ENCODE measurements around the gene RPS19BP1.

The RPS19BP1 gene

DNA sequence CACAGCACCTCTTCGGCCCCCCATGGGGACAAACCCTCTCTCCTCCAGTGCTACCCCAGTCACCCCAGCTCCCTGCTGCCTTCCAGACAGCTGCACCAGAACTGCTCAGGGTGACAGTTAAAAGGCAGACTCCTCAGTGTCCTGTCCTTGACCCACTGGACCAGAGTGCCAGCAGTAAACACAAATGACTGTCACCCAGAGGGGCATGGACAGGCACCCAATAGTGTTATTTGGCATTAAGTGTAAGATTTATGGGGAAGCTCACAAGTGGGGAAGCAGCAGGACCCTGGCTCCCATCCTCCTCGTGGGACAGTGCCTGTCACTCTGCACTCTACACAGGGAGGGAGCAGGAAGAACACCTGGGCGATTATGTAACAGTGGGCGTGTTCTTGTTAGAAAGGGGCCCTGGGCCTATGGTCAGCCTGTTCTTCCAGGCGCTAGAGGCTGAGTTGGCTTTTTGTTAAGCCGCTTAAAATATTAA lies 5.0 kb downstream of the RPS19BP1 start:
- H3K79me2 ChIP-seq (ENCODE audit: insufficient read depth, low read length): peaks cover 81% of the 10 kb centered on the region
- no peaks in the 10 kb centered on the region for H3K27me3 ChIP-seq (ENCODE audit: insufficient read depth, low read length, poor library complexity)
- H3K4me2 ChIP-seq (ENCODE audit: insufficient read depth, low read length): no peak overlapping the region
- DNase-seq (no peak), ATAC-seq (ENCODE audit: insufficient read depth, low read depth) (no peak)
- H2AFZ ChIP-seq (ENCODE audit: low read depth, low read length): no peak overlapping the region
- no peak for TF ChIP-seq EZH2 (IDR thresholded peaks at IDR 0.05; ENCODE audit: borderline replicate concordance, low read depth, low read length, severe bottlenecking)
- TF ChIP-seq, protein P1, sequence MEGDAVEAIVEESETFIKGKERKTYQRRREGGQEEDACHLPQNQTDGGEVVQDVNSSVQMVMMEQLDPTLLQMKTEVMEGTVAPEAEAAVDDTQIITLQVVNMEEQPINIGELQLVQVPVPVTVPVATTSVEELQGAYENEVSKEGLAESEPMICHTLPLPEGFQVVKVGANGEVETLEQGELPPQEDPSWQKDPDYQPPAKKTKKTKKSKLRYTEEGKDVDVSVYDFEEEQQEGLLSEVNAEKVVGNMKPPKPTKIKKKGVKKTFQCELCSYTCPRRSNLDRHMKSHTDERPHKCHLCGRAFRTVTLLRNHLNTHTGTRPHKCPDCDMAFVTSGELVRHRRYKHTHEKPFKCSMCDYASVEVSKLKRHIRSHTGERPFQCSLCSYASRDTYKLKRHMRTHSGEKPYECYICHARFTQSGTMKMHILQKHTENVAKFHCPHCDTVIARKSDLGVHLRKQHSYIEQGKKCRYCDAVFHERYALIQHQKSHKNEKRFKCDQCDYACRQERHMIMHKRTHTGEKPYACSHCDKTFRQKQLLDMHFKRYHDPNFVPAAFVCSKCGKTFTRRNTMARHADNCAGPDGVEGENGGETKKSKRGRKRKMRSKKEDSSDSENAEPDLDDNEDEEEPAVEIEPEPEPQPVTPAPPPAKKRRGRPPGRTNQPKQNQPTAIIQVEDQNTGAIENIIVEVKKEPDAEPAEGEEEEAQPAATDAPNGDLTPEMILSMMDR (IDR thresholded peaks at IDR 0.05; ENCODE audit: borderline replicate concordance, extremely low read depth, low read length, poor library complexity, severe bottlenecking): no peak
- no peak overlapping the region for H3K4me3 ChIP-seq (ENCODE audit: low read depth in 1 of 2, low read length in 2 of 2)
- no peak overlapping the region for H3K27ac ChIP-seq (ENCODE audit: low read length)
- H3K9me3 ChIP-seq (ENCODE audit: insufficient read depth, low read length, severe bottlenecking): no peaks in the 10 kb centered on the region
- H3K9ac ChIP-seq (ENCODE audit: low read depth, low read length): no peak overlapping the region
- H3K4me1 ChIP-seq (ENCODE audit: insufficient read depth, low read length): peaks cover 60% of the 10 kb centered on the region
- peaks cover 72% of the 10 kb centered on the region for H3K36me3 ChIP-seq (ENCODE audit: insufficient read depth, low read length)
- H4K20me1 ChIP-seq (ENCODE audit: insufficient read depth, low read length): peaks cover 68% of the 10 kb centered on the region

DNA sequence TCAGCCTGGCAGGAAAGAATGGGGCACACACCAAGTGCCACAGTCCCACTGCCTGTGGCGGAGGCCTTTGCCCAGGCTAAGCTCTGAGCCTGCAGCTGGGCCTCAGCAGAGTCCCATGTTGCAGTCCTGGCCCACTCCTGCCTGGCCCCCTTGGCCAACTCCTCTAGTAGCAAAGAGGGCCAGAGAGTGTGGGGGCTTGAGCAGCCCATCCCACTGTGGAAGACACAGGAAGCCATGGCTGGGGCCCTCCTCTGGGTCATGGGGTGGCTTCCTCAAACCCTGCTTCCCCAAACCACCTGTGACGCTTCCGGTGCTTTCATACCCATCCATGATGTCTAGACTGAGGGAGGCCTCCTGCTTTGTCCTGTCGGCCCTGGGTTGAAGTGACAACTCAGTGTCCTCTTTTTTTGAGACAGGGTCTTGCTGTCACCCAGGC lies 5.8 kb downstream of the RPS19BP1 start:
- H3K27me3 ChIP-seq (ENCODE audit: insufficient read depth, low read length, poor library complexity): no peaks in the 10 kb centered on the region
- H3K4me3 ChIP-seq (ENCODE audit: low read depth in 1 of 2, low read length in 2 of 2): no peak overlapping the region
- peaks cover 72% of the 10 kb centered on the region for H4K20me1 ChIP-seq (ENCODE audit: insufficient read depth, low read length)
- no peak overlapping the region for H3K27ac ChIP-seq (ENCODE audit: low read length)
- H3K4me1 ChIP-seq (ENCODE audit: insufficient read depth, low read length): peaks cover 63% of the 10 kb centered on the region
- TF ChIP-seq, protein P1 (IDR thresholded peaks at IDR 0.05; ENCODE audit: borderline replicate concordance, extremely low read depth, low read length, poor library complexity, severe bottlenecking): no peak
- no peak for TF ChIP-seq EZH2 (IDR thresholded peaks at IDR 0.05; ENCODE audit: borderline replicate concordance, low read depth, low read length, severe bottlenecking)
- DNase-seq (peak; percentile 40), ATAC-seq (ENCODE audit: insufficient read depth, low read depth) (peak; percentile 4; the same call in 1 of the 3 replicates)
- H3K4me2 ChIP-seq (ENCODE audit: insufficient read depth, low read length): no peak overlapping the region
- H2AFZ ChIP-seq (ENCODE audit: low read depth, low read length): no peak overlapping the region
- no peaks in the 10 kb centered on the region for H3K9me3 ChIP-seq (ENCODE audit: insufficient read depth, low read length, severe bottlenecking)
- H3K79me2 ChIP-seq (ENCODE audit: insufficient read depth, low read length): peaks cover 81% of the 10 kb centered on the region
- peaks cover 80% of the 10 kb centered on the region for H3K36me3 ChIP-seq (ENCODE audit: insufficient read depth, low read length)
- no peak overlapping the region for H3K9ac ChIP-seq (ENCODE audit: low read depth, low read length)

DNA sequence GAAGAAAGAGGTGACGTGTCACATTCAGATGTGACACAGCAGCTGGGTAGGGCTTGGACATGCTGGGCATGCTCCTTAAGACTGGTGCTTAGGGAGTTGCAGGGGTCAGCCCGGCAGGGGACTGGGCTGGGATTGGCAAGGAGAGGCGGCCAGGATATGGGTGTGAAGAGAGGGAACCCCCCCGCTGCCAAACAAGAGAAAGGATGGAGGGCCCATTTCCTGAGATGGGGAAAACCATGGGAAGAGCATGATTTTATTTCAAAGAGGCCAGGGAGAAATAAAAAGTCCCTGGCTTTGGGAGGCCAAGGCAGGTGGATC lies 6.9 kb downstream of the RPS19BP1 start:
- Histone ChIP-seq H3K79me2 (ENCODE audit: insufficient read depth, low read length) (peaks cover 81% of the 10 kb centered on the region), H3K9ac (ENCODE audit: low read depth, low read length) (no peak overlapping the region), H3K36me3 (ENCODE audit: insufficient read depth, low read length) (peaks cover 81% of the 10 kb centered on the region), H3K9me3 (ENCODE audit: insufficient read depth, low read length, severe bottlenecking) (no peaks in the 10 kb centered on the region), H3K4me2 (ENCODE audit: insufficient read depth, low read length) (no peak overlapping the region), H3K27me3 (ENCODE audit: insufficient read depth, low read length, poor library complexity) (no peaks in the 10 kb centered on the region), H3K27ac (ENCODE audit: low read length) (no peak overlapping the region), H2AFZ (ENCODE audit: low read depth, low read length) (no peak overlapping the region), H3K4me3 (ENCODE audit: low read depth in 1 of 2, low read length in 2 of 2) (no peak overlapping the region), H3K4me1 (ENCODE audit: insufficient read depth, low read length) (peaks cover 59% of the 10 kb centered on the region), H4K20me1 (ENCODE audit: insufficient read depth, low read length) (peaks cover 80% of the 10 kb centered on the region)
- ATAC-seq (ENCODE audit: insufficient read depth, low read depth) (no peak), DNase-seq (no peak)
- TF ChIP-seq, protein P1 (IDR thresholded peaks at IDR 0.05; ENCODE audit: borderline replicate concordance, extremely low read depth, low read length, poor library complexity, severe bottlenecking): no peak
- TF ChIP-seq EZH2 (IDR thresholded peaks at IDR 0.05; ENCODE audit: borderline replicate concordance, low read depth, low read length, severe bottlenecking): no peak

Measured in DND-41 (cell line).